HL-60 (cell line): ENCODE measurements around the gene SDC1.

Experiments
- DNase-seq, 2 experiments: peaks; one replicate each; pipeline ENCODE4 v3.0.0-alpha.2; 2010 to 2020; ENCODE audit warnings: low read depth in 1 of 2, low spot score in 1 of 2
- H3K27ac ChIP-seq: fragments of 250-450 bp; sonication (Bioruptor Pico); replicated peaks from 2 replicates; pipeline ENCODE4 v1.5.1; 2020; ENCODE audit warnings: mild to moderate bottlenecking, moderate library complexity
- H3K27me3 ChIP-seq: fragments of 250-450 bp; sonication (Bioruptor Pico); 2 replicates; pipeline ENCODE4 v1.5.1; 2021; ENCODE audit warnings: mild to moderate bottlenecking, moderate library complexity; ENCODE audit not compliant: insufficient read depth, poor library complexity, severe bottlenecking
- H3K4me3 ChIP-seq: replicated peaks from 2 replicates; pipeline ENCODE4 v1.5.1; 2011; ENCODE audit warnings: mild to moderate bottlenecking, control low read depth, low read length; ENCODE audit not compliant: insufficient read depth
- GABPA ChIP-seq: IDR thresholded peaks from 2 replicates; pipeline ENCODE4 v1.6.1; 2012; ENCODE audit warnings: low read depth
- POLR2AphosphoS5 ChIP-seq: IDR thresholded peaks from 2 replicates; pipeline ENCODE4 v1.6.1; 2012; ENCODE audit warnings: low read depth
- SPI1 ChIP-seq: IDR thresholded peaks from 2 replicates; pipeline ENCODE4 v1.6.1; 2012; ENCODE audit warnings: low read depth, mild to moderate bottlenecking, borderline replicate concordance
- TF ChIP-seq, protein P1 (sequence below): IDR thresholded peaks from 2 replicates; pipeline ENCODE4 v1.6.1; 2012; ENCODE audit warnings: low read depth; ENCODE audit not compliant: insufficient replicate concordance
- TF ChIP-seq, protein P2 (sequence below): IDR thresholded peaks from one replicate; pipeline ENCODE4 v1.5.1; 2011; ENCODE audit warnings: low read length, control low read depth, inconsistent platforms; ENCODE audit not compliant: insufficient read depth

The SDC1 gene

GRCh38 chr2:20223407-20224163, 1.3 kb downstream of the SDC1 start:
- H3K27ac ChIP-seq, result no peak overlapping the region

GRCh38 chr2:20222769-20223406, 2.0 kb downstream of the SDC1 start:
- TF ChIP-seq GABPA (no peak), POLR2AphosphoS5 (no peak), SPI1 (no peak)
- TF ChIP-seq, protein P1, sequence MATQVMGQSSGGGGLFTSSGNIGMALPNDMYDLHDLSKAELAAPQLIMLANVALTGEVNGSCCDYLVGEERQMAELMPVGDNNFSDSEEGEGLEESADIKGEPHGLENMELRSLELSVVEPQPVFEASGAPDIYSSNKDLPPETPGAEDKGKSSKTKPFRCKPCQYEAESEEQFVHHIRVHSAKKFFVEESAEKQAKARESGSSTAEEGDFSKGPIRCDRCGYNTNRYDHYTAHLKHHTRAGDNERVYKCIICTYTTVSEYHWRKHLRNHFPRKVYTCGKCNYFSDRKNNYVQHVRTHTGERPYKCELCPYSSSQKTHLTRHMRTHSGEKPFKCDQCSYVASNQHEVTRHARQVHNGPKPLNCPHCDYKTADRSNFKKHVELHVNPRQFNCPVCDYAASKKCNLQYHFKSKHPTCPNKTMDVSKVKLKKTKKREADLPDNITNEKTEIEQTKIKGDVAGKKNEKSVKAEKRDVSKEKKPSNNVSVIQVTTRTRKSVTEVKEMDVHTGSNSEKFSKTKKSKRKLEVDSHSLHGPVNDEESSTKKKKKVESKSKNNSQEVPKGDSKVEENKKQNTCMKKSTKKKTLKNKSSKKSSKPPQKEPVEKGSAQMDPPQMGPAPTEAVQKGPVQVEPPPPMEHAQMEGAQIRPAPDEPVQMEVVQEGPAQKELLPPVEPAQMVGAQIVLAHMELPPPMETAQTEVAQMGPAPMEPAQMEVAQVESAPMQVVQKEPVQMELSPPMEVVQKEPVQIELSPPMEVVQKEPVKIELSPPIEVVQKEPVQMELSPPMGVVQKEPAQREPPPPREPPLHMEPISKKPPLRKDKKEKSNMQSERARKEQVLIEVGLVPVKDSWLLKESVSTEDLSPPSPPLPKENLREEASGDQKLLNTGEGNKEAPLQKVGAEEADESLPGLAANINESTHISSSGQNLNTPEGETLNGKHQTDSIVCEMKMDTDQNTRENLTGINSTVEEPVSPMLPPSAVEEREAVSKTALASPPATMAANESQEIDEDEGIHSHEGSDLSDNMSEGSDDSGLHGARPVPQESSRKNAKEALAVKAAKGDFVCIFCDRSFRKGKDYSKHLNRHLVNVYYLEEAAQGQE, result no peak
- TF ChIP-seq, protein P2, sequence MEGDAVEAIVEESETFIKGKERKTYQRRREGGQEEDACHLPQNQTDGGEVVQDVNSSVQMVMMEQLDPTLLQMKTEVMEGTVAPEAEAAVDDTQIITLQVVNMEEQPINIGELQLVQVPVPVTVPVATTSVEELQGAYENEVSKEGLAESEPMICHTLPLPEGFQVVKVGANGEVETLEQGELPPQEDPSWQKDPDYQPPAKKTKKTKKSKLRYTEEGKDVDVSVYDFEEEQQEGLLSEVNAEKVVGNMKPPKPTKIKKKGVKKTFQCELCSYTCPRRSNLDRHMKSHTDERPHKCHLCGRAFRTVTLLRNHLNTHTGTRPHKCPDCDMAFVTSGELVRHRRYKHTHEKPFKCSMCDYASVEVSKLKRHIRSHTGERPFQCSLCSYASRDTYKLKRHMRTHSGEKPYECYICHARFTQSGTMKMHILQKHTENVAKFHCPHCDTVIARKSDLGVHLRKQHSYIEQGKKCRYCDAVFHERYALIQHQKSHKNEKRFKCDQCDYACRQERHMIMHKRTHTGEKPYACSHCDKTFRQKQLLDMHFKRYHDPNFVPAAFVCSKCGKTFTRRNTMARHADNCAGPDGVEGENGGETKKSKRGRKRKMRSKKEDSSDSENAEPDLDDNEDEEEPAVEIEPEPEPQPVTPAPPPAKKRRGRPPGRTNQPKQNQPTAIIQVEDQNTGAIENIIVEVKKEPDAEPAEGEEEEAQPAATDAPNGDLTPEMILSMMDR, result no peak
- DNase-seq, result no peak
- Histone ChIP-seq H3K27ac (no peak overlapping the region), H3K4me3 (peak overlapping the region; percentile 47), H3K27me3 (peaks cover 33% of the 10 kb centered on the region)

More at GRCh38 chr2:20223407-20224163, 1.3 kb downstream of the SDC1 start:
- H3K27me3 ChIP-seq, result peaks cover 35% of the 10 kb centered on the region
- H3K4me3 ChIP-seq, result peak overlapping the region; percentile 47
- no peak for DNase-seq
- TF ChIP-seq, protein P2, result no peak

GRCh38 chr2:20222014-20222768, 2.7 kb downstream of the SDC1 start:
- TF ChIP-seq SPI1, result no peak
- TF ChIP-seq, protein P2, result no peak
- no peak for TF ChIP-seq POLR2AphosphoS5
- no peak for TF ChIP-seq GABPA
- TF ChIP-seq, protein P1, result no peak
- no peak overlapping the region for H3K4me3 ChIP-seq
- H3K27ac ChIP-seq, result no peak overlapping the region
- DNase-seq, result no peak
- H3K27me3 ChIP-seq, result peaks cover 33% of the 10 kb centered on the region
